ES-I3 (cell line): Measurements from ENCODE around the gene SLC29A3.

Experiments used
- H3K36me3 ChIP-seq: 2 replicates; pipeline ENCODE4 v1.6.1; 2013; ENCODE audit warnings: mild to moderate bottlenecking, low read length, control low read depth, moderate library complexity; ENCODE audit not compliant: insufficient read depth
- H3K4me1 ChIP-seq: 2 replicates; pipeline ENCODE4 v1.6.1; 2013; ENCODE audit warnings: mild to moderate bottlenecking, control low read depth, low read length; ENCODE audit not compliant: insufficient read depth
- H3K9ac ChIP-seq: 2 replicates; pipeline ENCODE4 v1.6.1; 2013; ENCODE audit warnings: low read depth, mild to moderate bottlenecking, low read length, moderate library complexity
- H3K9me3 ChIP-seq: 2 replicates; pipeline ENCODE4 v1.6.1; 2013; ENCODE audit warnings: mild to moderate bottlenecking, low read length, moderate library complexity; ENCODE audit not compliant: control insufficient read depth, insufficient read depth

Gene SLC29A3

DNA sequence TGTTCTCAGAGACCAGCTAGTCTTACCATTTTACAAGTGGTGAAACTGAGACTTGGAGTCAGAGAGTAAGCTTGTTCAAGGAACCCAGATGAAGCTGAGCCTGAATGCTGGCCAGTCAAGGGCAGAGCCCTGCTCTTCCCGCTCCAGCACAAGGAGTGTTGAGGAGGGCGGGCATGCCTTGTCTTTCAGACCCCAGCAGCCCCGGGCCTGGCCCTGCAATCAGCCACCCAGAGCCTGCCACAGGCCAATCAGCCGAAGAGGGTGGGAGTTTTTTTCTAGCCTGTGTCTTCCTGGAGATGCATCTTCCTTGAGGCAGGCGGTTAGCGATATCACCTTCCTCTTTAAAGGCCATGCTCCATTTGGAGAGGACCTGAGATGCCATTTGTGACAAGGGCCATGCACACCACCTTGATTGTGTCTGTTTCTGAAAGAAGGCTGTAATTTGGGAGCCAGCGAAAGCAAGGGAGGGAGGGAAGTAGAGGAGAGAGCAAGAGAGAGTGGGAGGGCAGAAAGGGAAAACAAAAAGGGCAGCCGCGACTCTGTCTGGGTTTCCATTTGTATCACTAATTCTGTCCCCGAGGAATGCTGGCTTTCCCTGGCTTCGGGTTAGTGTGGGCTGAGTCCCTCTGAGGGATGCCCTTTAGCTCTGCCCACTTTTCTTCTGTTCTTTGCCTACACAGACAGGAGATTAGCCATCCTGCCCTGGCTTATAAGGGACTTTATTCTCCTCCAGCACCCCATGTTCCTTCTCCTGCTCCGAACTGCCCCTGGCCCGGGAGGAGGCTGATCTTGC lies 85.6 kb downstream of the SLC29A3 start:
- Histone ChIP-seq H3K4me1 (0 out of 2 replicates have a peak, but pooled peaks cover 5% of the 10 kb centered on the region), H3K36me3 (no peaks in the 10 kb centered on the region), H3K9ac (no peak overlapping the region), H3K9me3 (no peaks in the 10 kb centered on the region)

DNA sequence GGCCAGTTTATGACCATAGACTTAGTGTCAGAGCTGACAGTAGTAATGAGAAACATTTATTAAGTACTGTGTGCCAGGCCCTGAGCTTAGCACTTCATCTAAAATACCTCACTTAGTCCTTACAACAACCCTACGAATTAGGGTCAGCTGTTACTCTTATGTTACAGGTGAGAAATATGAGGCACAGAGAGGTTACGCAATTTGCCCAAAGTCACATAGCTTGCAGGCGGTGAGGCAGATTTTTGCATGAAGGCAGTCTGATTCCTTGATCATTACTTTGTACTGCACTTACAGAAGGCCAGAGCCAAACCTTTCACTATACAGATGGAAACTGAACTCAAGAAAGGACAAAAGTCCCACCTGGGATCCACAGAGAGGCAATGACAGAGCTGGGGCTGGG lies 87.8 kb downstream of the SLC29A3 start:
- no peaks in the 10 kb centered on the region; the same call in none of the 2 replicates for H3K9me3 ChIP-seq
- H3K4me1 ChIP-seq: 0 out of 2 replicates have a peak, but pooled peaks cover 7% of the 10 kb centered on the region
- no peak overlapping the region for H3K9ac ChIP-seq
- no peaks in the 10 kb centered on the region for H3K36me3 ChIP-seq

DNA sequence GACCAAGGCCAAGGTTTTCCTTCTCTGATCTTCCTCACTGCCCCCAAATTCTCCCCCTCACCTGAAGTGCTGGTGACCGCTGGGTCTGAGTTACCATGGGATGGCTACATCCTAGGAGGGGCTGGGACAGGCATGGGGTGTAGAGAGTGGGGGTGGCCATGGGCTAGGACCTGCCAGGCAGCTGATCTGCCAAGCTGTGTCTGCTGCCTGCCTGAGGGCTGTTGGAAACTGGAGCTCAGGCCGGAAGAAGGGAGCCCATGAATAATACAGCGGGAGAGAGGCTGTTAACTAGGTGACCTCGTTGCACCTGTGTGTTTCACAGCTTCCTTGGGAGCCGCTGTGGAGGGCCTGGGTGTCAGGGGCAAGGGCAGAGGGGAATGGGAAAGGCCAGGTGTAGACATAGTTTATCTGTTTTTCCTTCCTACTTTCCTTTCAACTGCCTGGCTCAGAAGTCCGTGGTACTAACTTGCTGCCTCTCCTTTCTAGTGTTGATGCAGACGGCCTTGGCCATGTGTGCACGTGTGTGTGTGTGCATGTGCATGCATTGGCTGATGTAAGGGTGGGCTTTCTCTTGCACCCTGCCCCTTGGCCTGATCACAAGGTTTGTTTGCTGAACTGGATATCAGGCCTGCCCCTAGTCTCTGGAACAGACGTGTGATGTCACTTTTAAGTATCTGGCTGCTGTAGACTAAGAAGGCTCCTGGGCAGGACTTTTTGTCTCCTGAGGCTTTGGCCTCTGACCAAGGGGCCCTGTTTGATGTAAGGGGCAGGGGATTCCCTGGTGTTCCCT lies 89.6 kb downstream of the SLC29A3 start:
- Histone ChIP-seq H3K36me3 (no peaks in the 10 kb centered on the region), H3K4me1 (0 out of 2 replicates have a peak, but pooled peaks cover 7% of the 10 kb centered on the region)

DNA sequence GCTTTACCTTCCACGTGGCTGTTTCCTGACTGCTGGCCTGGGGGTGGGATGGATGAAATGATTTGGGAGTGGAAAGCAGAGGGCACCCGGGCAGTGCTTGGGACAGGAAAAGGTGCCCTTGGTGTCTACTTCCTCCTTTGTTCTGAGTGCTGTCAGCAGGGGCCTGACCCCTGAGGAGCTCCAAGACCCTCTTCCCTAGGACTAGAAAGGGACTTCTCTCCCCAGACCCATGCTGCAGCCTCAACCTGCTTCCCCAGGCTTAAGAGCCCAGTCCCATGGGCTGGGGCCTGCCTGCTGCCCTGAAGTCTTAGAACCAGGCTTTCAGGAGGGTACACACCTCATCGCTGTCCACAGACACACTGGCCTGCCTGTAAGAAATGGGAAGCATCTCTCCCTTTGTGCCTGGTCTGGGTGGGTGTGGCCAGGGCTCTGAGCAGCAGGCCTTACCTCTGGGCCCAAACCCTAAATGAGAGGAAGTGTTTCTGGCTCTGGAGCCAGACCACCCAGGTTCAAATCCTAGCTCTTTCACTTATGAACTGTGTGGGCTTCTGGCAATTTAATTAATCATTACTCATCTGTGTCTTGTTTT lies 90.6 kb downstream of the SLC29A3 start:
- Histone ChIP-seq H3K9me3 (no peaks in the 10 kb centered on the region; the same call in none of the 2 replicates), H3K4me1 (0 out of 2 replicates have a peak, but pooled peaks cover 7% of the 10 kb centered on the region)

More for the DNA sequence above, 89.6 kb downstream of the SLC29A3 start:
- no peak overlapping the region for H3K9ac ChIP-seq
- no peaks in the 10 kb centered on the region; the same call in none of the 2 replicates for H3K9me3 ChIP-seq

More for the DNA sequence above, 90.6 kb downstream of the SLC29A3 start:
- Histone ChIP-seq H3K9ac (no peak overlapping the region), H3K36me3 (no peaks in the 10 kb centered on the region)
